Sigmoid colon (tissue), 7 donors: ENCODE results near the gene EPO. TPM values are rescaled to one million over a fixed set of nuclear protein-coding genes. Genes with fewer than 3 reads are reported as not detected.

Experiments used
- DNase-seq: peaks from one replicate; pipeline ENCODE4 v3.0.0-alpha.2; 2019
- H3K27ac ChIP-seq, 4 donors: fragments of 200-600 bp; sonication (generic); one replicate each; pipeline ENCODE4 v1.5.1; 2016 to 2019; ENCODE audit warnings: mild to moderate bottlenecking in 1 of 4
- H3K27me3 ChIP-seq, 3 donors: fragments of 200-600 bp; sonication (generic); one replicate each; pipeline ENCODE4 v1.5.1; 2019; ENCODE audit warnings: mild to moderate bottlenecking in 1 of 3
- H3K36me3 ChIP-seq, 4 donors: fragments of 200-600 bp; sonication (generic); one replicate each; pipeline ENCODE4 v1.5.1; 2016 to 2019
- H3K4me1 ChIP-seq, 4 donors: fragments of 200-600 bp; sonication (generic); one replicate each; pipeline ENCODE4 v1.5.1; 2017 to 2019
- H3K4me3 ChIP-seq, 4 donors: fragments of 200-600 bp; sonication (generic); one replicate each; pipeline ENCODE4 v1.5.1; 2017 to 2019; ENCODE audit warnings: mild to moderate bottlenecking in 2 of 4, moderate library complexity in 1 of 4
- H3K9me3 ChIP-seq, 4 donors: fragments of 200-600 bp in 3 of 4; sonication (generic) in 3 of 4; one replicate each; pipeline versions ENCODE4 v1.5.1 to v1.6.1; 2013 to 2019
- CTCF ChIP-seq, 4 experiments: fragments of 450-650 bp in 3 of 4; fragments of 200-600 bp in 1 of 4; IDR thresholded peaks; one replicate each; pipeline ENCODE4 v1.5.1; 2016 to 2019; ENCODE audit warnings: antibody characterized with exemption in 4 of 4, mild to moderate bottlenecking in 3 of 4, moderate library complexity in 2 of 4
- EP300 ChIP-seq, 4 donors: sonication (generic); formaldehyde crosslinking; IDR thresholded peaks; one replicate each; pipeline ENCODE4 v1.6.1; 2017; ENCODE audit warnings: antibody characterized with exemption in 4 of 4
- POLR2A ChIP-seq, 2 donors: fragments of 450-650 bp; IDR thresholded peaks; one replicate each; pipeline ENCODE4 v1.6.1; 2016; ENCODE audit warnings: antibody characterized with exemption in 2 of 2, mild to moderate bottlenecking in 2 of 2, moderate library complexity in 2 of 2
- POLR2AphosphoS5 ChIP-seq, 4 donors: sonication (generic); formaldehyde crosslinking; IDR thresholded peaks; one replicate each; pipeline ENCODE4 v1.6.1; 2017; ENCODE audit warnings: antibody characterized with exemption in 4 of 4
- WGBS, 2 donors: extraction: QIAGEN DNeasy Blood & Tissue Kit; methylation state at CpG; one replicate each; pipeline ENCODE4 v1.1.7; 2013; 5-methylcytosine and 5-hydroxymethylcytosine counted together
- intact Hi-C: fragments of 100-400 bp; cut with DNase I; formaldehyde crosslinking; loops from one replicate; pipeline ENCODE4 v1.15.1; 2023
- polyA plus RNA-seq, 3 donors: library from polyadenylated mRNA; stranded (reverse); fragments of 200-250 nt; gene quantifications; one replicate each; pipeline ENCODE4 v1.2.3, GENCODE V29; 2013
- total RNA-seq, 4 donors: library from RNA; depleted of rRNA; stranded (reverse); fragments of >200 nt; gene quantifications; one replicate each; pipeline ENCODE4 v1.1.0, GENCODE V29; 2016
- donor health status: healthy with polysubstance abuse.
- donor health status: Bipolar disorder and iron deficiency.
- donor health status: healthy.

Gene EPO
- total and polyA plus RNA-seq, 7 donors = not detected

- Histone ChIP-seq H3K36me3 (peaks cover 71 to 95% (median 79%) of the 10 kb centered on the region in 4 donors), H3K9me3 (no peaks in the 10 kb centered on the region), H3K27me3 (no peaks in the 10 kb centered on the region), H3K27ac (no peak overlapping the region), H3K4me1 (peaks cover 0 to 23% (median 15%) of the 10 kb centered on the region in 4 donors), H3K4me3 (no peak overlapping the region)
- TF ChIP-seq POLR2A (IDR thresholded peaks at IDR 0.05) (no peak), EP300 (IDR thresholded peaks at IDR 0.05) (no peak), CTCF (IDR thresholded peaks at IDR 0.05) (no peak), POLR2AphosphoS5 (IDR thresholded peaks at IDR 0.05) (no peak)
- 95% methylated on average over 37 of the region's 37 CpGs for WGBS, 2 donors
- intact Hi-C loops = no loop called here
- no peak for DNase-seq
These were observed 36.4 kb upstream of the EPO start for GRCh38 chr7:100683659-100684533.

- Histone ChIP-seq H3K9me3 (no peaks in the 10 kb centered on the region), H3K4me3 (no peak overlapping the region), H3K4me1 (peaks cover 0 to 28% (median 20%) of the 10 kb centered on the region in 4 donors), H3K27ac (no peak overlapping the region), H3K27me3 (no peaks in the 10 kb centered on the region), H3K36me3 (peaks cover 72 to 94% (median 75%) of the 10 kb centered on the region in 4 donors)
- intact Hi-C loops = no loop called here
- DNase-seq = no peak
- TF ChIP-seq POLR2A (IDR thresholded peaks at IDR 0.05) = no peak
- TF ChIP-seq POLR2AphosphoS5 (IDR thresholded peaks at IDR 0.05) = no peak
- TF ChIP-seq EP300 (IDR thresholded peaks at IDR 0.05) = no peak
- TF ChIP-seq CTCF (IDR thresholded peaks at IDR 0.05) = no peak
- WGBS, 2 donors = 94 to 95% methylated on average over 16 of the region's 16 CpGs
These were observed 35.7 kb upstream of the EPO start for GRCh38 chr7:100684534-100685042.

DNA sequence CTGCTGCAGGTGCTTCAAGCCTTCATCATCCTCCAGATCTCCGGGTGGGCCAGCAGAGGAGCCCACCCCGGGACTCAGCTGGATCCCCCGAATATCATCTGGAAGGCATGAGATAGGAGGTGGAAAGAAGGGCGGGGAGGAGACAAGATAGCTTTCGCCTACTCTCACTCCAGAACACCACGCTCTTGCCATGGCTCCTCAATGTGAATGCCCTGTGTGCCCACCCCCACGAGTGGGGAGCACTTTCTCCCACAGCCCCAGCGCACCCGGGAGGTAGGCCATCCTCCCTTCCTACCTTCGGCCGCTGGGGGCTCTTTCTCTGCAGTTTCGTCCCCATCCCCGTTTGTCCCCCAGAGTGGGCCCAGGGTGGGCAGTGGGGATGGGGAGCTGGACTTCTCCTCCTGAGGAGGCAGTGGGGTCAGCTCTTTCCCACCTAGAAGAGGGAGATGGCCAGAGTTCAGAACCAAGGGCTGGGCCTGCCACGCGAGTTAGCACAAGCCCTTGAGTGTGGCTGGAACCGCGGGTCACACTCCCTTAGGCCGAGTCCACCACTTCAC, 35.1 kb upstream of the EPO start:
- Histone ChIP-seq H3K36me3 (peaks cover 72 to 89% (median 74%) of the 10 kb centered on the region in 4 donors), H3K27me3 (no peaks in the 10 kb centered on the region), H3K27ac (no peak overlapping the region), H3K4me1 (peaks cover 0 to 28% (median 22%) of the 10 kb centered on the region in 4 donors), H3K4me3 (no peak overlapping the region), H3K9me3 (no peaks in the 10 kb centered on the region)
- 92 to 93% methylated on average over 18 of the region's 18 CpGs for WGBS, 2 donors
- intact Hi-C loops = no loop called here
- TF ChIP-seq EP300 (IDR thresholded peaks at IDR 0.05) = no peak
- TF ChIP-seq CTCF (IDR thresholded peaks at IDR 0.05) = no peak
- TF ChIP-seq POLR2AphosphoS5 (IDR thresholded peaks at IDR 0.05) = no peak
- no peak for TF ChIP-seq POLR2A (IDR thresholded peaks at IDR 0.05)
- no peak for DNase-seq

DNA sequence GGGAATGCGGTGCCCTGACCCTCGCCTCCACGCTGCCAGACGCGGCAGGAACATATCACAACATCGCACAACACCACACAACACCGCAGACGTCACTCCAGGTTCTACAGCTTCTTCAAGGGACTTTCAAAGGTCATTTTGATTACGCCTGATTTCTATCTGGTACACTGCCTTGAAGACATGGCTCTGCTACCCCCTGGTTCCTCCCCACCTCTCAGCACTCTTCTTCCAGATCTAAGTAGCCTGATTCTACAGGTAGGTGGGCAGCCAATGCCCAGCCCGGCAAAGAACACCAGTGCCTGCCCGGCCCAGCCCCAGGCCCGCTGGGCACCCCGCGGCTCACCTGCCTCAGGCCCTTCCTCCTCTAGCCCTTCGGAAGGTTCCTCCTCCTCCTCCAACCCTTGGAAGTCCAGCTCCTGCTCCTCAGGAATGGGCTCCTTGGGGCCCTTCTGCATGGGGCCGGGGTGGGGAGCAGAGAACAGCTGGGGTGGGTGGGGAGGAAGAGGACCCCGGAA, 34.6 kb upstream of the EPO start:
- WGBS, 2 donors = 93 to 95% methylated on average over 17 of the region's 17 CpGs
- H3K36me3 ChIP-seq = peaks cover 72 to 84% (median 74%) of the 10 kb centered on the region in 4 donors
- peaks cover 0 to 27% (median 25%) of the 10 kb centered on the region in 4 donors for H3K4me1 ChIP-seq
- TF ChIP-seq POLR2A (IDR thresholded peaks at IDR 0.05) (no peak), POLR2AphosphoS5 (IDR thresholded peaks at IDR 0.05) (no peak), EP300 (IDR thresholded peaks at IDR 0.05) (no peak), CTCF (IDR thresholded peaks at IDR 0.05) (no peak)
- no peak overlapping the region for H3K4me3 ChIP-seq
- H3K27ac ChIP-seq = no peak overlapping the region
- DNase-seq = no peak
- intact Hi-C loops = no loop called here
- no peaks in the 10 kb centered on the region for H3K9me3 ChIP-seq
- no peaks in the 10 kb centered on the region for H3K27me3 ChIP-seq
